ENCODE measurements around the gene GUCY1A1.

Gene GUCY1A1

DNA sequence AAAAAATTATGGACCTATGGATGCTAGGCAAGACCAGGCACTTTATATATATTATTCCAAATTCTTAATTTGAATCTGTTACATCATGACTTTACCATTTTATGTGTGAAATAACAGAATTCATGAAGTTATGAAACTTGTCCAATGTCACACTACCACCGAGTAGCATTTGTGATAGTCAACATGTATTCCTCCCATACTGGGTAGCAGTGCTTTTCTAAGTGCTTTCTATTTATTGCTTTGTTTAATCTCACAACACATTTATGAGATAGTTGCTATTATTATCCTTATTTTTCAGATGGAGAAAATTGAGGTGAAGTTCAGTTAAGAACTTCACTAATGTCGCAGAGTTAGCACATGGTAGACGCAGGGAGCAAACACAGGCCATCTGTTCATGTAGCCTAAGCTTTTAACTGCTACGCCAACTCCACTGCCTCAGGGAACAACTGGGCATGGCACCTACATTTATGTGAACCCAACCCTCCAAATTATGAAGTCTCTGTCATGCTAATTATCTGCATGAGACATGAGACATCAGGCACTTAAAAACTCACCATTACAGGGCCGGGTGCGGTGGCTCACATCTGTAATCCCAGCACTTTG is 20.8 kb downstream of the GUCY1A1 start:
- Histone ChIP-seq H3K4me1 (peaks cover 0 to 75% (median 14%) of the 10 kb centered on the region in 4 donors), H3K27me3 (no peaks in the 10 kb centered on the region), H3K36me3 (no peaks in the 10 kb centered on the region), H3K4me3 (no peak overlapping the region), H3K9me3 (no peaks in the 10 kb centered on the region), H3K27ac (no peak overlapping the region)
- DNase-seq: no peak
- TF ChIP-seq, protein P1, sequence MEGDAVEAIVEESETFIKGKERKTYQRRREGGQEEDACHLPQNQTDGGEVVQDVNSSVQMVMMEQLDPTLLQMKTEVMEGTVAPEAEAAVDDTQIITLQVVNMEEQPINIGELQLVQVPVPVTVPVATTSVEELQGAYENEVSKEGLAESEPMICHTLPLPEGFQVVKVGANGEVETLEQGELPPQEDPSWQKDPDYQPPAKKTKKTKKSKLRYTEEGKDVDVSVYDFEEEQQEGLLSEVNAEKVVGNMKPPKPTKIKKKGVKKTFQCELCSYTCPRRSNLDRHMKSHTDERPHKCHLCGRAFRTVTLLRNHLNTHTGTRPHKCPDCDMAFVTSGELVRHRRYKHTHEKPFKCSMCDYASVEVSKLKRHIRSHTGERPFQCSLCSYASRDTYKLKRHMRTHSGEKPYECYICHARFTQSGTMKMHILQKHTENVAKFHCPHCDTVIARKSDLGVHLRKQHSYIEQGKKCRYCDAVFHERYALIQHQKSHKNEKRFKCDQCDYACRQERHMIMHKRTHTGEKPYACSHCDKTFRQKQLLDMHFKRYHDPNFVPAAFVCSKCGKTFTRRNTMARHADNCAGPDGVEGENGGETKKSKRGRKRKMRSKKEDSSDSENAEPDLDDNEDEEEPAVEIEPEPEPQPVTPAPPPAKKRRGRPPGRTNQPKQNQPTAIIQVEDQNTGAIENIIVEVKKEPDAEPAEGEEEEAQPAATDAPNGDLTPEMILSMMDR (IDR thresholded peaks at IDR 0.05): no peak
- intact Hi-C loops (cut with DNase I; ENCODE audit: low total_unique reads): no loop called here

DNA sequence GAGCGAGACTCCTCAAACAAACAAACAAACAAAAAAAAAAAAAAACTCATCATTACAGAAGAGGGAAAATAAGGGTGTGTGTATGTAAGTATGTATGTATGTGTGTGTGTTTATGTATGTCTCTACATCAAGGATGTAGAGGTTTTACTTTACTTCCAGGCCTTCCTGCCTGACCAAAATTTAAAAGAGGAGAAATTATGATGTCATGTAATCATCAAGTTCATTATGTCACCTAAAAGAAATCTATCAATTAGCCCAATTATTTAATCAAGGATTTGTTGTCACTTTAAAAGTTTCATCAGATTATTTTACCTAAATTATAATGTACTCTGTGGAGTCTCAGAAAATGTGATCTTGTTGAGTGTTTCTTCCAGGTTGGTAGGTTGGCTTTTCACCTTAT is 21.6 kb downstream of the GUCY1A1 start:
- no peak for DNase-seq
- intact Hi-C loops (cut with DNase I; ENCODE audit: low total_unique reads): no loop called here
- no peaks in the 10 kb centered on the region for H3K36me3 ChIP-seq
- no peaks in the 10 kb centered on the region for H3K9me3 ChIP-seq
- no peaks in the 10 kb centered on the region for H3K27me3 ChIP-seq
- TF ChIP-seq, protein P1 (IDR thresholded peaks at IDR 0.05): no peak
- H3K4me1 ChIP-seq: peaks cover 0 to 77% (median 14%) of the 10 kb centered on the region in 4 donors
- peak overlapping the region; percentile 11 to 55 for H3K27ac ChIP-seq
- H3K4me3 ChIP-seq: no peak overlapping the region

DNA sequence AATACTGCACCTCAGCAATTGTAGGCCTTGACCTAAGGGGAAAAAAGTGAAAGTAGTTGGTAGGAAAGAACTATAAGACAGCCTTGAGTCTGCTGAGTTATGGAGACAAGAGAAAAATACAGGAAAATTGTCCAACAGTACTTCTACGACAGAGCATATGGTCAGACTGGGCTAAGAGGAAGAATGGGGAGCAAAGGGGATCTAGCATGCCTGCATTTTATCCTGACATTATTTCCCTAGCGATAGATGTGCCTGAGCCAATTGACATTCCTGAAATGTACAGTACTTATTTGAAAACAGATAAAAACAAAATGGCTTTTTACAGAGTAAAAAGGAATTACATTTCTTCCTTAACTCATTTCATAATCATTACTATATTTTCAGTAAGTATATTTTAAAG is 22.2 kb downstream of the GUCY1A1 start:
- no peaks in the 10 kb centered on the region for H3K27me3 ChIP-seq
- peak overlapping the region; percentile 1 to 13 for H3K4me3 ChIP-seq
- H3K36me3 ChIP-seq: no peaks in the 10 kb centered on the region
- intact Hi-C loops (cut with DNase I; ENCODE audit: low total_unique reads): no loop called here
- peaks cover 0 to 77% (median 15%) of the 10 kb centered on the region in 4 donors for H3K4me1 ChIP-seq
- TF ChIP-seq, protein P1 (IDR thresholded peaks at IDR 0.05): no peak
- H3K9me3 ChIP-seq: no peaks in the 10 kb centered on the region
- peak overlapping the region; percentile 11 to 55 for H3K27ac ChIP-seq
- no peak for DNase-seq

DNA sequence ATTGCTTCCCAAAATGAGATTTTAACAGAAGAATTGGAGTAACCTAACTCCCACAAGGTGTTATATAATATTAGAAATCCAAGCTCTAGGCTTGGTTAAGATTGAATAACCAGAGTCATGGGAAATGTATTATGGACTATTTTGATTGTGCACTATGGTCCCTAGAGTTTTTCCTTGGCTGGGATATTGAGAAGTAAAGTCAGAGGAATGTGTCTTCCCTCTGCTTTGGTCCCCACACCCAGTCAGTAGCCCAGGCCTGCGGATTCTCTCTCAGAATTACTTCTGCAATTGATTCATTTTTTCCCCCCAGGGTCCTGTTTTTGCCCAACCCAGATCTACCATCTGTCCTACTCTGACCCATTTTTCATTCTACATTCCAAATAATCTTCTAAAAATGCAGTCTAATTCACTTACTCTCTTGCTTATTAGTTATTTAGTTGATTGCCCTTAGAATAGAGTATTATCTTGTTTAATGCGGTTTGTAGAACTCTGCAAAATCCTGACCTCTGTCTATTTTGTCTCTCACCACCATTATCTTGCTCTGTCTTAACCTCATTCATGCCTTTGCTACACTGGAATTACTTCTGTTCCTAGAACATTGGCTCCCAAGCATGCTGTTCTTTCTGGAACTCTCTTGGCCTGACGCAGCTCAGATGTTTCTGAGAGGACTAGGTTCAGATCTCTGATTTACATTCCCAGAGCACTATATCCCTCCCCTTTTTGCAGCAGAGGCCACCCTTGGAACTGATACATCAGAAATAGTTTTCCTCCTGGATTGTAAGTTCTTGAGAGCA is 23.6 kb downstream of the GUCY1A1 start:
- no peak for DNase-seq
- no peaks in the 10 kb centered on the region for H3K36me3 ChIP-seq
- H3K4me1 ChIP-seq: peaks cover 0 to 77% (median 17%) of the 10 kb centered on the region in 4 donors
- no peaks in the 10 kb centered on the region for H3K27me3 ChIP-seq
- TF ChIP-seq, protein P1 (IDR thresholded peaks at IDR 0.05): no peak
- H3K4me3 ChIP-seq: no peak overlapping the region
- H3K9me3 ChIP-seq: no peaks in the 10 kb centered on the region
- H3K27ac ChIP-seq: peak overlapping the region; percentile 55 to 57
- intact Hi-C loops (cut with DNase I; ENCODE audit: low total_unique reads): no loop called here

DNA sequence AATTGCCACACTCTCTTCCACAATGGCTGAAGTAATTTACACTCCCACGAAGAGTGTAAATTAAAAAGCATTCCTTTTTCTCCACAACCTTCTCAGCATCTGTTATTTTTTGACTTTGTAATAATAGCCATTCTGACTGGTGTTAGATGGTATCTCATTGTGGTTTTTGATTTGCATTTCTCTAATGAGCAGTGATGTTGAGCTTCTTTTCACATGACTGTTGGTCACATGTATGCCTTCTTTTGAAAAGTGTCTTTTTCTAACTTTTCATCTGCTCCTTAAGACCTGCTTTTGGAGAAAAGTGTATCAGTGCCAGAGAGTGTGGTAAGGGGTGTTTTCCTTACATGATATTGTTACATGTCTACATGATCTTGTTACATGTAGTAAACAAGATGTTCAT is 25.7 kb downstream of the GUCY1A1 start:
- intact Hi-C loops (cut with DNase I; ENCODE audit: low total_unique reads): no loop called here
- Histone ChIP-seq H3K9me3 (no peaks in the 10 kb centered on the region), H3K4me3 (no peak overlapping the region), H3K4me1 (peaks cover 0 to 85% (median 19%) of the 10 kb centered on the region in 4 donors), H3K36me3 (no peaks in the 10 kb centered on the region), H3K27me3 (no peaks in the 10 kb centered on the region), H3K27ac (peak overlapping the region; percentile 7 to 55)
- DNase-seq: no peak
- TF ChIP-seq, protein P1 (IDR thresholded peaks at IDR 0.05): no peak
